GM20000 (cell line): ENCODE measurements around the gene SMC1A.

Experiments used
- DNase-seq: peaks from one replicate; pipeline ENCODE4 v3.0.0; 2012; ENCODE audit warnings: low spot score
- CTCF ChIP-seq: IDR thresholded peaks from 2 replicates; pipeline ENCODE4 v1.5.1; 2012; ENCODE audit warnings: mild to moderate bottlenecking, control low read depth; ENCODE audit errors: extremely low read depth, missing control alignments

The SMC1A gene

GRCh38 chrX:53332204-53332603 is 90.2 kb downstream of the SMC1A start:
- no peak for DNase-seq
- TF ChIP-seq CTCF: no peak

GRCh38 chrX:53330331-53330730 is 92.1 kb downstream of the SMC1A start:
- no peak for DNase-seq
- no peak for TF ChIP-seq CTCF

- no peak for TF ChIP-seq CTCF
- no peak for DNase-seq
Measured at GRCh38 chrX:53324803-53325202, 97.7 kb downstream of the SMC1A start.
